Gastrocnemius medialis (tissue), 4 donors: Measurements from ENCODE around the gene MAPKAP1.

Experiments used
- POLR2A ChIP-seq, 2 donors: fragments of 450-650 bp; IDR thresholded peaks; one replicate each; pipeline ENCODE4 v1.6.1; 2017; ENCODE audit warnings: antibody characterized with exemption in 2 of 2, mild to moderate bottlenecking in 2 of 2, moderate library complexity in 2 of 2
- TF ChIP-seq, protein P1 (sequence below), 5 experiments: fragments of 450-650 bp in 3 of 5; fragments of 200-600 bp in 2 of 5; sonication (generic) in 2 of 5; IDR thresholded peaks in 4 of 5; conservative IDR thresholded peaks in 1 of 5; 1 replicate in 4 of 5; 2 replicates in 1 of 5; pipeline ENCODE4 v1.5.1; 2016 to 2019; ENCODE audit warnings: antibody characterized with exemption in 5 of 5, mild to moderate bottlenecking in 3 of 5, moderate library complexity in 3 of 5

DNA sequence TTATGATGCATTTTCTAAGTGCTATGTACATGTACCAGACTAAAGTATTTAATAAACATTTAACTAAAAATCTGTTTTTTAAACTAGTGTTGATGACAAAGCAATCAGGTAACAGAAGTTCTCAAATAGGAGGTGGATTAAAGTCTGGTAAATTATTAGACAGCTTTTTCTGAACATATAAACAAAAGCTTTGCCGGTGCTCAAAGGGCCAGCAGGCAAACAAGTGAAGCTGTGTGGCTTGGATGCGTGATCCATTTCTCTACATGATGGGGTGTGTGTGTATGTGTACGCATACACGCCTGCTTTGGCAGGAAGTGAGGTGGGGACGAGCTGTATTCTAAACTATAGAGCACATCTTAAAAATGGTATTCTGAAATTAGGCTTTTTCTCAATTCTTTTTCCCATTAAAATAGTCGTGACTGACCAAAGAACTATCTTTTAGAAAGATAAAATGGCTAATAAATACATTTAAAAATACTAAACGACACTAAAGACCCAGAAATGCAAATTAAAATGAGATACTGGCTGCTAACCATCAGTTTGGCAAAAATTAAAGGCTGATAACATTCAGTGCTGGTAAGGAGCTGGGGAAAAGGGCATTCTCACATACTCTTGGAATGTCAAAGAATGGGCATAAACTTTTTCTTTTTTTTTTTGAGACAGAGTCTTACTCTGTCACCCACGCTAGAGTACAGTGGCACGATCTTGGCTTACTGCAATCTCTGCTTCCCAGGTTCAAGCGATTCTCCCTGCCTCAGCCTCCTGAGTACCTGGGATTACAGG is 174.0 kb downstream of the MAPKAP1 start:
- TF ChIP-seq, protein P1, sequence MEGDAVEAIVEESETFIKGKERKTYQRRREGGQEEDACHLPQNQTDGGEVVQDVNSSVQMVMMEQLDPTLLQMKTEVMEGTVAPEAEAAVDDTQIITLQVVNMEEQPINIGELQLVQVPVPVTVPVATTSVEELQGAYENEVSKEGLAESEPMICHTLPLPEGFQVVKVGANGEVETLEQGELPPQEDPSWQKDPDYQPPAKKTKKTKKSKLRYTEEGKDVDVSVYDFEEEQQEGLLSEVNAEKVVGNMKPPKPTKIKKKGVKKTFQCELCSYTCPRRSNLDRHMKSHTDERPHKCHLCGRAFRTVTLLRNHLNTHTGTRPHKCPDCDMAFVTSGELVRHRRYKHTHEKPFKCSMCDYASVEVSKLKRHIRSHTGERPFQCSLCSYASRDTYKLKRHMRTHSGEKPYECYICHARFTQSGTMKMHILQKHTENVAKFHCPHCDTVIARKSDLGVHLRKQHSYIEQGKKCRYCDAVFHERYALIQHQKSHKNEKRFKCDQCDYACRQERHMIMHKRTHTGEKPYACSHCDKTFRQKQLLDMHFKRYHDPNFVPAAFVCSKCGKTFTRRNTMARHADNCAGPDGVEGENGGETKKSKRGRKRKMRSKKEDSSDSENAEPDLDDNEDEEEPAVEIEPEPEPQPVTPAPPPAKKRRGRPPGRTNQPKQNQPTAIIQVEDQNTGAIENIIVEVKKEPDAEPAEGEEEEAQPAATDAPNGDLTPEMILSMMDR (IDR thresholded peaks at IDR 0.05 in 4 of 5, conservative IDR thresholded peaks at IDR 0.05 in 1 of 5) = no peak
- no peak for TF ChIP-seq POLR2A (IDR thresholded peaks at IDR 0.05)
